Cardiac muscle cell (in vitro differentiated cells and primary cell): ENCODE results near the gene CEP112. TPM values are rescaled to one million over a fixed set of nuclear protein-coding genes. Genes with fewer than 3 reads are reported as not detected.

Experiments
- DNase-seq, 2 donors: peaks; one replicate each; pipeline versions ENCODE4 v3.0.0 to v3.0.0-alpha.2; 2010 to 2017; ENCODE audit warnings: low read depth in 1 of 2, low spot score in 1 of 2
- H3K27ac ChIP-seq: fragments of 200-600 bp; sonication (generic); 2 replicates; pipeline ENCODE4 v1.5.1; 2016
- H3K27me3 ChIP-seq: fragments of 200-600 bp; sonication (generic); 2 replicates; pipeline ENCODE4 v1.6.0; 2016; ENCODE audit warnings: control low read depth
- H3K36me3 ChIP-seq: fragments of 200-600 bp; sonication (generic); 2 replicates; pipeline ENCODE4 v1.5.1; 2016; ENCODE audit warnings: control low read depth
- H3K4me1 ChIP-seq: fragments of 200-600 bp; sonication (generic); 2 replicates; pipeline ENCODE4 v1.8.1; 2017; ENCODE audit warnings: low read depth, mild to moderate bottlenecking, mixed run types
- H3K4me3 ChIP-seq: fragments of 200-600 bp; sonication (generic); 2 replicates; pipeline ENCODE4 v1.5.1; 2016; ENCODE audit warnings: mild to moderate bottlenecking
- H3K9me3 ChIP-seq: fragments of 200-600 bp; sonication (generic); 2 replicates; pipeline ENCODE4 v1.5.1; 2017; ENCODE audit warnings: low read depth, mild to moderate bottlenecking, control low read depth
- CTCF ChIP-seq: IDR thresholded peaks from 2 replicates; pipeline ENCODE4 v1.5.1; 2012; ENCODE audit warnings: low read depth, mild to moderate bottlenecking, low read length
- polyA plus RNA-seq: library from polyadenylated mRNA; unstranded; fragments of >200 nt; fragmentation: Nextera tagmentation; extraction: Ambion mirVana; gene quantifications from 2 replicates; pipeline ENCODE4 v1.2.1, GENCODE V29; 2016
- total RNA-seq: library from RNA; depleted of rRNA; stranded (reverse); fragments of >200 nt; gene quantifications from 2 replicates; pipeline ENCODE4 v1.2.3, GENCODE V29; 2016

CEP112 gene
- total and polyA plus RNA-seq, 2 experiments from 2014 or later = 7.7 to 10.9 TPM

- Histone ChIP-seq H3K27me3 (no peaks in the 10 kb centered on the region), H3K4me3 (no peak overlapping the region), H3K4me1 (no peaks in the 10 kb centered on the region), H3K27ac (no peak overlapping the region), H3K36me3 (no peaks in the 10 kb centered on the region), H3K9me3 (no peaks in the 10 kb centered on the region)
- no peak for DNase-seq
- TF ChIP-seq CTCF = no peak
These were observed 420.2 kb downstream of the CEP112 start for GRCh38 chr17:65771704-65772103.

- no peak for DNase-seq
- H3K27ac ChIP-seq = no peak overlapping the region
- no peak for TF ChIP-seq CTCF
These were observed 428.1 kb downstream of the CEP112 start for GRCh38 chr17:65763786-65764185.

GRCh38 chr17:65762973-65763372 is 429.0 kb downstream of the CEP112 start:
- Histone ChIP-seq H3K27ac (no peak overlapping the region), H3K4me1 (no peaks in the 10 kb centered on the region), H3K9me3 (no peaks in the 10 kb centered on the region), H3K36me3 (no peaks in the 10 kb centered on the region), H3K27me3 (no peaks in the 10 kb centered on the region), H3K4me3 (no peak overlapping the region)
- DNase-seq = no peak
- TF ChIP-seq CTCF = no peak

More at GRCh38 chr17:65763786-65764185, 428.1 kb downstream of the CEP112 start:
- H3K4me3 ChIP-seq = no peak overlapping the region
- no peaks in the 10 kb centered on the region for H3K27me3 ChIP-seq
- H3K4me1 ChIP-seq = no peaks in the 10 kb centered on the region
- no peaks in the 10 kb centered on the region for H3K36me3 ChIP-seq
- H3K9me3 ChIP-seq = no peaks in the 10 kb centered on the region

- Histone ChIP-seq H3K27ac (no peak overlapping the region), H3K9me3 (no peaks in the 10 kb centered on the region), H3K27me3 (no peaks in the 10 kb centered on the region), H3K36me3 (no peaks in the 10 kb centered on the region), H3K4me1 (no peaks in the 10 kb centered on the region), H3K4me3 (no peak overlapping the region)
- no peak for DNase-seq
- no peak for TF ChIP-seq CTCF
These were observed 432.4 kb downstream of the CEP112 start for GRCh38 chr17:65759532-65759931.

GRCh38 chr17:65756760-65757159 is 435.2 kb downstream of the CEP112 start:
- H3K9me3 ChIP-seq = no peaks in the 10 kb centered on the region
- no peaks in the 10 kb centered on the region for H3K4me1 ChIP-seq
- H3K27me3 ChIP-seq = no peaks in the 10 kb centered on the region
- no peak overlapping the region for H3K27ac ChIP-seq
- TF ChIP-seq CTCF = no peak
- H3K4me3 ChIP-seq = no peak overlapping the region
- H3K36me3 ChIP-seq = no peaks in the 10 kb centered on the region
- DNase-seq = no peak

GRCh38 chr17:65755799-65756198 is 436.1 kb downstream of the CEP112 start:
- no peak for TF ChIP-seq CTCF
- no peak overlapping the region for H3K27ac ChIP-seq
- peaks cover 9% of the 10 kb centered on the region for H3K4me1 ChIP-seq
- no peak overlapping the region for H3K4me3 ChIP-seq
- no peaks in the 10 kb centered on the region for H3K9me3 ChIP-seq
- H3K36me3 ChIP-seq = no peaks in the 10 kb centered on the region
- no peaks in the 10 kb centered on the region for H3K27me3 ChIP-seq
- DNase-seq = no peak
